Spleen (tissue), 7 donors: ENCODE measurements around the gene PCGF3.

Experiments used
- CTCF ChIP-seq, 11 experiments: fragments of 200-600 bp in 7 of 11; fragments of 450-650 bp in 4 of 11; sonication (generic) in 4 of 11; IDR thresholded peaks in 8 of 11; conservative IDR thresholded peaks in 3 of 11; 1 replicate in 7 of 11; 2 replicates in 4 of 11; pipeline versions ENCODE4 v1.4.0 to v1.8.0; 2016 to 2021; ENCODE audit warnings: antibody characterized with exemption in 11 of 11, inconsistent platforms in 4 of 11, mild to moderate bottlenecking in 1 of 11
- POLR2A ChIP-seq, 3 donors: fragments of 450-650 bp; IDR thresholded peaks; one replicate each; pipeline ENCODE4 v1.5.1; 2017; ENCODE audit warnings: antibody characterized with exemption in 3 of 3, mild to moderate bottlenecking in 1 of 3
- donor health status: DM: no; HTN: no; CAD: no; lungs with moderate emphysema.
- donor health status: DM: no; HTN: no; CAD: no.
- donor health status: DM: no; HTN: no; CAD: no.

GRCh38 chr4:797066-797465 is 91.4 kb downstream of the PCGF3 start:
- TF ChIP-seq CTCF (IDR thresholded peaks at IDR 0.05 in 8 of 11, conservative IDR thresholded peaks at IDR 0.05 in 3 of 11) (no peak), POLR2A (IDR thresholded peaks at IDR 0.05) (no peak)
